HG03097 (cell line): Measurements from ENCODE around the gene ADAMTS10.
"Not testable (repeated sequence)": the region's sequence is repeated elsewhere in the genome, so short reads cannot be mapped to it uniquely, and the experiment has no call there.

ENCODE experiments used
- ATAC-seq: cut with Tn5 transposase; IDR thresholded peaks from one replicate; pipeline ENCODE4 v1.9.1; 2021; ENCODE audit not compliant: unreplicated experiment, low FRiP score

The ADAMTS10 gene

GRCh38 chr19:8596168-8596567, 14.3 kb downstream of the ADAMTS10 start:
- no peak for ATAC-seq

GRCh38 chr19:8595651-8596050, 14.9 kb downstream of the ADAMTS10 start:
- no peak for ATAC-seq

- no peak for ATAC-seq
Measured at GRCh38 chr19:8593931-8594330, 16.6 kb downstream of the ADAMTS10 start.

- ATAC-seq = no peak
Measured at GRCh38 chr19:8592231-8593009, 18.1 kb downstream of the ADAMTS10 start.

GRCh38 chr19:8589177-8589714, 21.3 kb downstream of the ADAMTS10 start:
- ATAC-seq = no peak

- no peak for ATAC-seq
Measured at GRCh38 chr19:8585894-8586750, 24.4 kb downstream of the ADAMTS10 start.

- no peak for ATAC-seq
Measured at GRCh38 chr19:8584965-8585893, 25.3 kb downstream of the ADAMTS10 start.

GRCh38 chr19:8580710-8581281, 29.7 kb downstream of the ADAMTS10 start:
- ATAC-seq = peak; percentile 60

- ATAC-seq = no peak
Measured at GRCh38 chr19:8578642-8579265, 31.8 kb downstream of the ADAMTS10 start.

GRCh38 chr19:8577741-8578140, 32.8 kb downstream of the ADAMTS10 start:
- ATAC-seq = no peak

- no peak for ATAC-seq
Measured at GRCh38 chr19:8577247-8577646, 33.3 kb downstream of the ADAMTS10 start, which contains the start of gene MYO1F. Gene MYO1F, minus strand, starts transcription at chr19:8577442. Its CDS starts 133 bp downstream, at chr19:8577309.

- no peak for ATAC-seq
Measured at GRCh38 chr19:8576273-8576993, 34.1 kb downstream of the ADAMTS10 start.

- no peak for ATAC-seq
Measured at GRCh38 chr19:8575467-8575997, 35.0 kb downstream of the ADAMTS10 start.

GRCh38 chr19:8574619-8574922, 35.9 kb downstream of the ADAMTS10 start:
- ATAC-seq = not testable (repeated sequence)

- ATAC-seq = no peak
Measured at GRCh38 chr19:8573316-8573715, 37.2 kb downstream of the ADAMTS10 start.

GRCh38 chr19:8571006-8571411, 39.5 kb downstream of the ADAMTS10 start:
- no peak for ATAC-seq

GRCh38 chr19:8569066-8569771, 41.3 kb downstream of the ADAMTS10 start:
- ATAC-seq = peak; percentile 89

- ATAC-seq = no peak
Measured at GRCh38 chr19:8567522-8568172, 42.9 kb downstream of the ADAMTS10 start.
